Activated T-cell treated with anti-CD3 and anti-CD28 coated beads, Interleukin-2, amount 50 U/mL, for 72 hours (primary cell): ENCODE measurements around the gene UBASH3A. TPM values are rescaled to one million over a fixed set of nuclear protein-coding genes. Genes with fewer than 3 reads are reported as not detected.

Source experiments
- ATAC-seq, 2 donors: fragments of 150-1000 bp; cut with Tn5 transposase; replicated peaks in 1 of 2; 2 replicates each; pipeline ENCODE4 v1.10.0; 2021; ENCODE audit warnings: moderate library complexity in 2 of 2, mild to moderate bottlenecking in 1 of 2
- DNase-seq, 2 donors: peaks; one replicate each; pipeline ENCODE4 v3.0.0; 2021 to 2022; ENCODE audit warnings: mixed read lengths in 1 of 2
- H3K27ac Mint-ChIP-seq: one replicate; pipeline ENCODE4 v1.8.0; 2022; ENCODE audit warnings: mild to moderate bottlenecking, moderate library complexity, mixed read lengths
- H3K27me3 Mint-ChIP-seq: one replicate; pipeline ENCODE4 v1.8.0; 2022; ENCODE audit warnings: low read depth, mixed read lengths
- H3K36me3 Mint-ChIP-seq, 2 donors: one replicate each; pipeline ENCODE4 v1.8.0; 2022; ENCODE audit warnings: mixed read lengths in 2 of 2, mild to moderate bottlenecking in 1 of 2; ENCODE audit not compliant: insufficient read depth in 2 of 2
- H3K4me1 Mint-ChIP-seq: one replicate; pipeline ENCODE4 v1.8.0; 2022; ENCODE audit warnings: low read depth, mixed read lengths
- H3K4me3 Mint-ChIP-seq, 2 donors: one replicate each; pipeline ENCODE4 v1.8.0; 2022; ENCODE audit warnings: mild to moderate bottlenecking in 2 of 2, mixed read lengths in 2 of 2, moderate library complexity in 2 of 2
- H3K9me3 Mint-ChIP-seq, 2 donors: one replicate each; pipeline ENCODE4 v1.8.0; 2022; ENCODE audit warnings: mixed read lengths in 2 of 2
- total RNA-seq, 2 donors: library from RNA; stranded (reverse); gene quantifications; one replicate each; pipeline ENCODE4 v1.2.3, GENCODE V29; 2022

UBASH3A gene
- total RNA-seq, 2 donors from 2014 or later: 54.5 to 57.4 TPM

GRCh38 chr21:42433946-42434551 lies 30.3 kb downstream of the UBASH3A start:
- ATAC-seq: peak; percentile 79 to 82
- H3K36me3 Mint-ChIP-seq: peaks cover 41 to 68% of the 10 kb centered on the region in 2 donors
- H3K4me3 Mint-ChIP-seq: no peak overlapping the region
- H3K27me3 Mint-ChIP-seq: no peaks in the 10 kb centered on the region
- H3K27ac Mint-ChIP-seq: no peak overlapping the region
- peak in 1 of 2 donors; percentile 43 for DNase-seq
- peaks cover 6 to 7% of the 10 kb centered on the region in 2 donors for H3K9me3 Mint-ChIP-seq
- peaks cover 46% of the 10 kb centered on the region for H3K4me1 Mint-ChIP-seq

GRCh38 chr21:42434884-42435283 lies 31.2 kb downstream of the UBASH3A start:
- no peak for DNase-seq
- Mint-ChIP-seq H3K36me3 (peaks cover 48 to 76% of the 10 kb centered on the region in 2 donors), H3K4me1 (peaks cover 55% of the 10 kb centered on the region), H3K27ac (peak overlapping the region; percentile 78), H3K4me3 (no peak overlapping the region), H3K27me3 (no peaks in the 10 kb centered on the region), H3K9me3 (peaks cover 6 to 11% of the 10 kb centered on the region in 2 donors)
- no peak for ATAC-seq

- DNase-seq (no peak), ATAC-seq (no peak)
- Mint-ChIP-seq H3K4me3 (no peak overlapping the region), H3K36me3 (peaks cover 50 to 80% of the 10 kb centered on the region in 2 donors), H3K4me1 (peaks cover 60% of the 10 kb centered on the region), H3K27me3 (no peaks in the 10 kb centered on the region), H3K27ac (peak overlapping the region; percentile 78), H3K9me3 (peaks cover 6 to 11% of the 10 kb centered on the region in 2 donors)
These were observed 31.7 kb downstream of the UBASH3A start for GRCh38 chr21:42435401-42435800.

- H3K27me3 Mint-ChIP-seq: no peaks in the 10 kb centered on the region
- no peak for ATAC-seq
- DNase-seq: no peak
- H3K4me3 Mint-ChIP-seq: no peak overlapping the region
- H3K9me3 Mint-ChIP-seq: peaks cover 6 to 11% of the 10 kb centered on the region in 2 donors
- peak overlapping the region; percentile 69 for H3K27ac Mint-ChIP-seq
- peaks cover 64% of the 10 kb centered on the region for H3K4me1 Mint-ChIP-seq
- peaks cover 50 to 83% of the 10 kb centered on the region in 2 donors for H3K36me3 Mint-ChIP-seq
These were observed 32.1 kb downstream of the UBASH3A start for GRCh38 chr21:42435833-42436232.

GRCh38 chr21:42436914-42437313 lies 33.2 kb downstream of the UBASH3A start:
- Mint-ChIP-seq H3K27me3 (no peaks in the 10 kb centered on the region), H3K4me3 (no peak overlapping the region), H3K9me3 (peaks cover 6 to 11% of the 10 kb centered on the region in 2 donors), H3K27ac (no peak overlapping the region), H3K4me1 (peaks cover 68% of the 10 kb centered on the region), H3K36me3 (peaks cover 48 to 82% of the 10 kb centered on the region in 2 donors)
- no peak for ATAC-seq
- no peak for DNase-seq

- Mint-ChIP-seq H3K4me3 (no peak overlapping the region), H3K4me1 (peaks cover 65% of the 10 kb centered on the region), H3K27ac (no peak overlapping the region), H3K27me3 (no peaks in the 10 kb centered on the region), H3K36me3 (peaks cover 44 to 82% of the 10 kb centered on the region in 2 donors), H3K9me3 (peaks cover 0 to 4% of the 10 kb centered on the region in 2 donors)
- DNase-seq: no peak
- no peak for ATAC-seq
These were observed 34.1 kb downstream of the UBASH3A start for GRCh38 chr21:42437786-42438185.

- Mint-ChIP-seq H3K27me3 (no peaks in the 10 kb centered on the region), H3K4me3 (peak overlapping the region; percentile 9 to 31), H3K9me3 (peaks cover 0 to 4% of the 10 kb centered on the region in 2 donors), H3K4me1 (peaks cover 57% of the 10 kb centered on the region), H3K36me3 (peaks cover 42 to 75% of the 10 kb centered on the region in 2 donors), H3K27ac (peak overlapping the region; percentile 94)
- no peak for DNase-seq
- ATAC-seq: no peak
These were observed 34.9 kb downstream of the UBASH3A start for GRCh38 chr21:42438316-42439205.

- peak; percentile 68 to 69 for DNase-seq
- Mint-ChIP-seq H3K4me3 (peak overlapping the region; percentile 47 to 60), H3K27me3 (no peaks in the 10 kb centered on the region), H3K36me3 (peaks cover 36 to 70% of the 10 kb centered on the region in 2 donors), H3K4me1 (peaks cover 48% of the 10 kb centered on the region), H3K9me3 (peaks cover 0 to 4% of the 10 kb centered on the region in 2 donors), H3K27ac (peak overlapping the region; percentile 94)
- ATAC-seq: peak; percentile 67 to 75
These were observed 35.8 kb downstream of the UBASH3A start for GRCh38 chr21:42439284-42440186.

- H3K27ac Mint-ChIP-seq: peak overlapping the region; percentile 94
- peaks cover 0 to 4% of the 10 kb centered on the region in 2 donors for H3K9me3 Mint-ChIP-seq
- H3K4me3 Mint-ChIP-seq: peak overlapping the region; percentile 47 to 60
- peak; percentile 76 to 77 for ATAC-seq
- H3K36me3 Mint-ChIP-seq: peaks cover 29 to 63% of the 10 kb centered on the region in 2 donors
- no peaks in the 10 kb centered on the region for H3K27me3 Mint-ChIP-seq
- peaks cover 42% of the 10 kb centered on the region for H3K4me1 Mint-ChIP-seq
- DNase-seq: peak; percentile 60 to 67
These were observed 36.6 kb downstream of the UBASH3A start for GRCh38 chr21:42440187-42440792.

- H3K4me3 Mint-ChIP-seq: no peak overlapping the region
- H3K9me3 Mint-ChIP-seq: peaks cover 0 to 4% of the 10 kb centered on the region in 2 donors
- DNase-seq: no peak
- H3K27ac Mint-ChIP-seq: no peak overlapping the region
- H3K27me3 Mint-ChIP-seq: no peaks in the 10 kb centered on the region
- no peak for ATAC-seq
- H3K36me3 Mint-ChIP-seq: peaks cover 27 to 52% of the 10 kb centered on the region in 2 donors
- H3K4me1 Mint-ChIP-seq: peaks cover 57% of the 10 kb centered on the region
These were observed 38.3 kb downstream of the UBASH3A start for GRCh38 chr21:42441963-42442362.

GRCh38 chr21:42443181-42443785 lies 39.6 kb downstream of the UBASH3A start:
- DNase-seq (no peak), ATAC-seq (no peak)
- Mint-ChIP-seq H3K27me3 (no peaks in the 10 kb centered on the region), H3K36me3 (peaks cover 25 to 52% of the 10 kb centered on the region in 2 donors), H3K27ac (no peak overlapping the region), H3K4me3 (no peak overlapping the region), H3K9me3 (peaks cover 0 to 4% of the 10 kb centered on the region in 2 donors), H3K4me1 (peaks cover 60% of the 10 kb centered on the region)
